Muscle of arm (tissue), 12 donors: ENCODE data around the gene KBTBD4. TPM values are rescaled to one million over a fixed set of nuclear protein-coding genes. Genes with fewer than 3 reads are reported as not detected.

Experiments
- DNase-seq: peaks from one replicate; pipeline ENCODE4 v3.0.0-alpha.2; 2013
- polyA plus RNA-seq, 12 donors: library from polyadenylated mRNA; unstranded; fragments of 120-200 nt; gene quantifications; one replicate each; pipeline ENCODE4 v1.2.1, GENCODE V29; 2013; ENCODE audit not compliant: insufficient read length in 12 of 12

Gene KBTBD4
- polyA plus RNA-seq, 12 donors, result 10.9 to 14.7 (median 12.7) TPM; not detected in 1

- DNase-seq, result no peak
These were observed 13.5 kb upstream of the KBTBD4 start for GRCh38 chr11:47592251-47592650.

DNA sequence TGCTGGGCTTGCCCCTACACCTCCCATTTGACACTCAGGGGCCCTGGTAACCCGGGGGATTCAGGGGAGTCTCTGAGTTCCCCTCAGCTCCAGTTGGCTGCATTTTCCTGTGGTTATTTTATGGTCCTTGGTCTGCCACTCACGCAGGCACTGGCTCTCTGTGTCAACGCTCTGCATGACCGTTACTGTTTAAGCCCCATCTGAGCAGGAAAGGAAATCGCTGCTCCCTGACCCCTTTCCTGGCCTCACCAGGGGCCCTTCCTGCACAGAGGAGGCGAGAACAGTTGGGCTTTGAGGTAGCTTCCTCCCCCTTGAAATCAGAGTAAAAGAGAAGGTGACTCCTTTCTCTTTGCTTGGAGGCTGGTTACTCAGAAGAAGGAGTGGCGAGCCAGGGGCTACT is 13.0 kb upstream of the KBTBD4 start:
- DNase-seq, result no peak

DNA sequence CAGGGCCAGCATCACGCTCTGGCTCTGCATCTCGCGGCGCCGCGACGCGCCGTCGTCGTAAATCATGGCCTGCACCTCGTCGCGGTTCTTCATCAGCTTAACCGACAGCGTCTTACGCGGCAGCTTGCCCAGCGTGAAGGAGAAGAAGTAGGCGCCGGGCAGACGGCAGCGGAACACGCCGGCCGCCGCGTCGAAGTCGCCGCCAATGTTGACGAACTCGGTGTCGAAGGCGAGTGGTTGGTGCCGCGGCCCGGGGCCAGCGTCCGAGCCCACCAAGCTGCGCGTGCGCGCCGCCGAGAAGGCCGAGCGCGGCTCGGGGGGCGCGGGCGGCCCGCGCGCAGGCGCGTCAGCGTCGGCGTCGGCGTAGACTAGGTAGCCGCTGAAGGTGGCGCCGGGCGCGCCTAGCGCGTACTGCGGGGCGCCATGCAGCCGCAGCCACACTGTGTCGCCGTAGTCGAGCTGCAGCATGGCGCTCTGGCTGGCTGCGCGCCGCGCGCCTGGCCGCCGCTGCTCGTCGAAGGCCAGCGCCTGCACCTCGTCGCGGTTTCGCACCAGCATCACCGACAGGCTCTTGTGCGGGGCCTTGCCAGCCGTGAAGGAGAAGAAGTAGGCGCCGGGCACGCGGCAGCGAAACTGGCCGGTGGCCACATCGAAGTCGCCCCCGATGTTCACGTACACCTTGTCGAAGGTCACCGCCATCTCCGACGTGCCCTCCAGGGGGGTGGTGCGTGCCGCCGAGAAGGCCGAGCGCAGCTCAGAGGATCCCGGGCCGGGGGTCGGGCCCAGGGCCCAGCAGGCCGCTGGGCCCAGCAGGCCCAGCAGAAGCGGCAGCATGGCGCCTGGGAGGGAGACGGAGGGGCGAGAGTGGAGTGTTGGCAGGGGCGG is 11.4 kb upstream of the KBTBD4 start:
- DNase-seq, result peak; percentile 67

- DNase-seq, result no peak
These were observed 10.8 kb upstream of the KBTBD4 start for GRCh38 chr11:47589584-47589976.

DNA sequence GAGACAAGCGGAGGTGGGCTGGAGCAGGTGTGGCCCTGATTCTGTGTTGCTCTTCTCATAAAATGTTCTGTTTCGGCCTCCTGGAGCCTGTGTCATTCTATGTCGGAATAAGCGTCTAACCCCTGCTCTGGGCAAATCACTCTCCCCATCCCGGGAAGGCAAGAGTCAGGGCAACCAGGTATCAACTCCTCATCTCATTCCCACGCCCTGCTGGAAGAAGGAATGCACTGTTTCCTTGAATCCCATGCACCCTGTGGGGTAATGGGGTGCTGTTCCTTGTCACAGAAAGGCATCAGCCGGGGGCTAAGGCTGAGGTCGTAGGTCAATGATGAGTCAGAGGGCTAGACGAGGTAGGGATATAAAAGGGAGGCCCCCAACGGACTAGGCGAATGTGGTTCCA is 10.3 kb upstream of the KBTBD4 start:
- DNase-seq, result no peak

GRCh38 chr11:47587723-47588326 is 9.1 kb upstream of the KBTBD4 start:
- no peak for DNase-seq

DNA sequence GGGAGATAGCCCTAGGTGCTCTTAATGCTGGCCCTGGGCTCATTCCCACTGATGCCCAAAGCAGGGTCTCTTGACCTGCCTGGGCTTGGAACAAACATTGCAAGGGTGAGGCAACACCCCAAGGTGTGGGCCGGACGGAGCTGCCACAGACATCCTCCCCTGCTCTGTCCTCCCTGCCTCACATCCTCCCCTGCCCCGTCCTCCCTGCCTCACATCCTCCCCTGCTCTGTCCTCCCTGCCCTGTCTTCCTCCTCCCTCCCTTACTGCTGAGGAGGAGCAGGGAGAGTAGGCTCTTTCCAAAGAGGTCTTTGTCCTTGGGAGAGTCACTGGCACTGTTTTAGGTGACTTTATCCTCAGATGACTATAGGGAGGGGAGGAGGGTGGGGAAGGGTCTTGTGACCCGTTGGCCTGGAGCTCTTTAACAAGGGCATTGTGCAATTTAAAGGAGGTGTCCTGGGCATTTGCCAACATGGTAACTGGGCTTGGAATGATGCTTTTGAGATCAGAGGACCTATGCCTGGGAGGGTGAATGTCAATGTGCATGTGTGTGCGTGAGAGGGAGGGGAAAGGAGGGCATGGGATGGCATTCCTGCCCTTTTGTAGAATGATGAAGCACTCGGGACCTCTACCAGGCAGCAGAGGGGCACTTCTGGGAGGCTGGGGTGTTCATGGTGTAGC is 8.4 kb upstream of the KBTBD4 start:
- no peak for DNase-seq

DNA sequence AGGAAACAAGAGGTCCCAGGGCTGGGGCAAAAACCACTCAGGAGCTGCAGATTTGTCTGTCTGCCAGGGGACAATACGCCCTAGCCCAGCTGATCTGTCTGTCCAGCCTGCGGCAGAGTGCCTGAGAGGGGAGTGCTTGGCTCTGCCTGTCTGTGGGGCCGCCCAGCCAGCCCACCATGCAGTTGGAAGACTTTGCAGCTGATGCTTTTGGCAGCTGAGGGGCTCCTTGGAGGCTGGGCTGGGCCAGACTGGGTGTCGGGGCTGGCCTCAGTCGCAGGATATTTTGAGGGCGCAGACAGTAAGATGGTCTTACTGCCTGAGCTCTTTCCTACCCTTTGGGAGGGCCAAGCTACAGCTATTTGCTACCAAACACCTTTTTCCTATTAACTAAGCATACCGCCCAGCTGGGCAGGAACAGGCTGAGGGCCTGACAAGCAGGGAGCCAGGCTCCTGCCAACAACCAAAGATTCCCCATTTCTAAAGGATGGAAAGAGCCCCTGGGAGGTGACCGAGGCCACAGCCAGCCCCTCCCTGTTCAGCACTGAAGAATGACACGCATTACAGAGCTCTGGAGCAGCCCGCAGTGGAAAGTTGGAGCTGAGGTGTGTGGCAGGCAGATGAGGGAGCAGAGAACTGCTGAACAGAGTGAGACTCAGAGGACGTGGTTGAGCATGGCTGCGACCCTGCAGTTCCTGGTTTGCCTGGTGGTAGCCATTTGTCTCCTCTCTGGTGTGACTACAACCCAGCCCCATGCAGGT is 7.5 kb upstream of the KBTBD4 start, which contains the start of gene FAM180B:
Gene FAM180B, plus strand, starts transcription at position 581 of the 758 bp plus-strand sequence. Its CDS starts 91 bp downstream, at position 672.
- DNase-seq, result peak; percentile 72

DNA sequence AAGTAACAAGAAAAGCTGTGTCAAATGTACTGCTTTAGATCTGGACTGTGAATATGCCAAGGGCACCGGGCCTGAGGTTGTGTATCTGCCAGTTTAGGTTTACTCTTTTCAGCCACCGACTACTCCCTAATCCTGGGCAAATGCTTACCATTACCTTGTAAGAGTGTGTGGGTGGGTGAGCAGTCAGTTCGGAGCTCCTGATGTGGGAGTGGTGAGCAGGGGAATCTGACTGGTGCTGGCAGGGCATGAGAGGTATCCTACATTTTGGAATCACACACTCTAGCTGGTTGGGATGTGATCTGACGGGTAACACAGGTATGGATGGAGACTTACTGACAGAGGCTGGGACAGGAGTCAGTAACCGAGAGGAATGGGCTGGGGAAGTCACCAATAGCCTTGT is 5.1 kb upstream of the KBTBD4 start:
- DNase-seq, result no peak

- no peak for DNase-seq
These were observed 1.2 kb downstream of the KBTBD4 start for GRCh38 chr11:47577460-47578041.

DNA sequence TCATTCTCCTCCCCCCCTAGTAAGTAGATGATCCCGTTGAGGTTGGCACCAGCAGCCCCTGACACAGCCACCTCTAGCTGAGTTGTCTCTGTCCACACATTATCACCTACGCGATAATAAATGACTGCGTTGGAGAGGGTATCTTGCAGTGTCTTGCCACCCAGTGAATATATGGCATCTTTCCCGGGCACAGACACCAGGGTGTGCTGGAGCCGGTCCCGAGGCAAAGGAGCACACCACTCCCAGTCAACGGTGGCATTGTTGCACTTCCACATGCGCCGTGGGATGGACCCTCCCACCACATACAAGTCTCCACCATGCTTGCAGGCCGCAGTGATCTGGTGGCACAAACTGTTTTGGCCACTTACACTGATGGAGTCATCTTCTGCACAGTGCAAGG is 5.4 kb downstream of the KBTBD4 start:
- DNase-seq, result no peak

DNA sequence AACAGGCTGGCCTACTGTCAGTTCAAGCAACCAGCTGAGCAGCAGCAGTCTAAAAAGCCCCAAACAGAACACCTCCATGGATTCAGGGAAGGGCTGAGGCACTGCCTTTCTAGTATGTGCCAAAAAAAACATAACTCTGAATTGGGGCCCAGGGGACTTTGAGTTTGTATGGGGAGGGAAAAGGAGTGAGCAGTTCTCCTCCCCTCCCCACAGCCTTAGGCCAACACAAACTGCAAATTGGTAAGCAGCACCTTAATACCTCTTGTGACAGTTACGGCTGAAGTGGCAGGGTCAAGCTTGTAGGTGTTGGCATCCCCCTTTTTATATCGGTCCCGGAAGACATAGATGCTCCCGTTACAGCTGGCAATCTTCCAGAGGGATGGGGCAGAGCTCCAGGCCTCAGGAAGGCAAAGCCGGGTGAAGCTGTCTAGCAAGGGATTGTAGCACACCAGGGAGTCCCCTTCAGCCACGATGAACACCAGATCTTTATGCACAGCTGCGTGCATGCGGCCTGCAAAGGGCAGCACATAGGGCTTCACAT is 6.0 kb downstream of the KBTBD4 start:
- no peak for DNase-seq

GRCh38 chr11:47571895-47572294 is 6.9 kb downstream of the KBTBD4 start:
- no peak for DNase-seq

DNA sequence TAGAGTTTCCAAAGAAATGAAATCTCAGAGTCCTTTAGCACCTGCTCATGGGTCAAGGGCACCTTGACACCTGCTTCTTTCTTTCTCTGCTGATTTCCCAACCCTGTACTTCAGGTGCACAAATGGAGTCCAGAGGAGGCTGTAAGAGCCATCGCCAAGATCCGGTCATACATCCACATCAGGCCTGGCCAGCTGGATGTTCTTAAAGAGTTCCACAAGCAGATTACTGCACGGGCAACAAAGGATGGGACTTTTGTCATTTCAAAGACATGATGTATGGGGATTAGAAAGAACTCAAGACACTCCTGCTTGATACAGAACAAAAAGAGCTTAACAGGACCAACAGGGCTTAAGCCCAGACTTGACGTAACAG is 7.4 kb downstream of the KBTBD4 start:
- DNase-seq, result no peak

DNA sequence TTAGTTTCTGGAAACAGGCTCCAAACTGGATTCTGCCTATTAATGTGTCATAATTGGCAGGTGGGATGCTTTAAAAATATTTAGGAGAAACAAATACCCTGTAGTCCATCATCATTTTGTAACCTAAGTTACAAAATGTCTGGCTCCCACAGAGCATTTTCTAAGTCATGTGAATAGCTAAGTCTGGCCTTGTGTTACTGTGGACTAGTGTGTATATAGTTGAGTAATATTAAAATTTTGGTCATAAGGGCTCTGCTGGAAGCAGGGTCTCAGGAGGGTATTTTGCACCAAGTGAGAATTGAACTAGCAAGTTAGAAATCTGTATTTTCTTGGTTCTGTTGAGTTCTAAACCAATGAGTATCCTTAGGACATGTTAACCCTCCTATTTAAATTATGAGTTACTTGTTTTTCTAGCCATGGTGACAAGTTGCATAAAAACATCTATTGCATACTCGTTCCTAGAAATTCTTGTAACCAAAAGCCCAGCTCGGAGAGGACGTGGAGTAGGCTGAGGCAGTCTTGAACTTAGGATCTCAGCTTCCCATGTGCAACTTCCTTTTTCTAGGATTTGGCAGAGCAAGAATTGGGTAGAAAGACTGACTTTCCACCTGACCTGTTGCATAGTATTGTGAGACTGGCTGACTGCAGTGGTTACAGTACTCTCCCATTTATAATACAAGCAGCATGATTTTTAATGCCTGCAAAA is 8.0 kb downstream of the KBTBD4 start:
- DNase-seq, result no peak

DNA sequence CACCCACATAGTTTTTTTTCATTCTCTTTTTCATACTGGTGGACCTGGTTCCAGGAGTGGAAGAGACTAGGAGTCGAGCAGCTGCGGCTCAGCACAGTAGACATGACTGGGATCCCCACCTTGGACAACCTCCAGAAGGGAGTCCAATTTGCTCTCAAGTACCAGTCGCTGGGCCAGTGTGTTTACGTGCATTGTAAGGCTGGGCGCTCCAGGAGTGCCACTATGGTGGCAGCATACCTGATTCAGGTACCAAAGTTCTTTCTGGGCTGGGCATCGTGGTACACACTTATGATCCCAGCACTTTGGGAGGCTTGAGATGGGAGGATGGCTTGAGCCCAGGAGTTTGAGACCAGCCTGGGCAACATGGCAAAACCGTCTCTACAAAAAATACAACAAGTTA is 9.1 kb downstream of the KBTBD4 start:
- DNase-seq, result no peak

DNA sequence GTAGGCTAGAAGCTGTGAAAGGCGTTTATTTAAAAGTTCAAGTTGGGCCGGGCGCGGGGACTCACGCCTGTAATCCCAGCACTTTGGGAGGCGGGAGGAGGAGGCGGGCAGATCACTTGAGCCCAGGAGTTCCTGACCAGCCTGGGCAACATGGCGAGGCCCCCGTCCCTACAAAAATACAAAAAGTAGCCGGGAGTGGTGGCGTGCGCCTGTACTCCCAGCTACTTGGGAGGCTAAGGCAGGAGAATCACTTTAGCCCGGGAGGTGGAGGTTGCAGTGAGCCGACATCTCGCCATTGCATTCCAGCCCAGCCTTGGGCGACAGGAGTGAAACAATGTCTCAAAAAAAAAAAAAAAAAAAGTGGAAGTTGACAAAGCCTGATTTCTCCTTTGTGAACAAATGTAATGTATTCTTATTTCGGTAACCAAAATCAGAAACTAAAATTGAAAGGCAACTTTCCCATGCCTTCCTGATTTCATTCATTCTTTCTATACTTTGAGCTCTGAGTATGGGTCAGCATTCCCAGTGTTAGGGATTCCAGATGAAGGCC is 12.5 kb downstream of the KBTBD4 start:
- DNase-seq, result no peak

DNA sequence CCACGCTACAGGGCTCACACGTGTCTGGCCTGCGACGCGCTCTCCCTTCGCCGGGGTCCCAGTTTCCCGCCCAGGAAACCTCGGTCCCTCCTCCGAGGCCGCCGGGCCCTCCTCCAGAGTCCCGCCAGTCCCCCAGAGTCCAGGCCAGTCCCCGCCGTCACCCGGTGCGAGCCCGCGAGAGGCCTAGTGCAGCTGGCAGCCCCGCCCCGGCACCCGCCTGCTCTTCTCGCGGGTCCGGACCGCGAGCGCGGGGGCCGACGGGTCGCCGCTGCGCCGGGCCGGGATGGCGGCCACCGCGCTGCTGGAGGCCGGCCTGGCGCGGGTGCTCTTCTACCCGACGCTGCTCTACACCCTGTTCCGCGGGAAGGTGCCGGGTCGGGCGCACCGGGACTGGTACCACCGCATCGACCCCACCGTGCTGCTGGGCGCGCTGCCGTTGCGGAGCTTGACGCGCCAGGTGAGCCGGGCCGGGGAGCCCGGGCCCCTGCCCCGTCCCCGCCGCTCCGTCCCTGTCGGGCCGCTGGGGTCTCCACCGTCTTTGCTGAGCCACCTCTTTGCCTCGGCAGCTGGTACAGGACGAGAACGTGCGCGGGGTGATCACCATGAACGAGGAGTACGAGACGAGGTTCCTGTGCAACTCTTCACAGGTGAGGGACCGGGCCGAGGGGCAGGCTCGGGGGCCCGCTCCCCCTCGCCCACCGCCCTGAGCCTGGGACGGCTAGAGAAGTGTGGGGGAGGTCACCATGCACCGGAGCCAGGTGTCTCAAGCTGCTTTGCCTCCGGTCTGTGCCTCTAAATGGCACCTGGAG is 13.2 kb downstream of the KBTBD4 start, which contains the start of gene PTPMT1:
Gene PTPMT1, plus strand, starts transcription at position 260 of the 809 bp plus-strand sequence. Its CDS starts 24 bp downstream, at position 284.
- DNase-seq, result peak; percentile 46

- no peak for DNase-seq
These were observed 13.8 kb downstream of the KBTBD4 start for GRCh38 chr11:47564933-47565339.
